COLO668 (cell line): ENCODE results near the gene ESRRB.
A peak's percentile ranks its signal among the peaks of the same experiment; 100 is the strongest.
"Not testable (repeated sequence)": the region's sequence is repeated elsewhere in the genome, so short reads cannot be mapped to it uniquely, and the experiment has no call there.

ENCODE experiments used
- DNase-seq: peaks from one replicate; lab custom pipeline; 2025; ENCODE audit not compliant: unreplicated experiment; lab: John Stamatoyannopoulos, UW

The ESRRB gene

DNA sequence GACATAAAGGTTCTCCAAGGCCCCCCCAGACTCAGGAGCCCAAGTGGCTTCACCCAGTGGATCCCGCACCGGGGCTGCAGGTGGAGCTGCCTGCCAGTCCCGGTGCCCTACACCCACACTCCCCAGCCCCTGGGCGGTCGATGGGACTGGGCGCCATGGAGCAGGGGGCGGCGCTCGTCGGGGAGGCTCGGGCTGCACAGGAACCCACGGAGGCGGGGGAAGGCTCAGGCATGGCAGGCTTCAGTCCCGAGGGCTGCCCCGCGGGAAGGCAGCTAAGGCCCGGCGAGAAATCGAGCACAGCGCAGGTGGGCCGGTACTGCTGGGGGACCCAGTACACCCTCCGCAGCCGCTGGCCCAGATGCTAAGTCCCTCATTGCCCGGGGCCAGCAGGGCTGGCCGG lies 160.7 kb downstream of the ESRRB start:
- DNase-seq: not testable (repeated sequence)

DNA sequence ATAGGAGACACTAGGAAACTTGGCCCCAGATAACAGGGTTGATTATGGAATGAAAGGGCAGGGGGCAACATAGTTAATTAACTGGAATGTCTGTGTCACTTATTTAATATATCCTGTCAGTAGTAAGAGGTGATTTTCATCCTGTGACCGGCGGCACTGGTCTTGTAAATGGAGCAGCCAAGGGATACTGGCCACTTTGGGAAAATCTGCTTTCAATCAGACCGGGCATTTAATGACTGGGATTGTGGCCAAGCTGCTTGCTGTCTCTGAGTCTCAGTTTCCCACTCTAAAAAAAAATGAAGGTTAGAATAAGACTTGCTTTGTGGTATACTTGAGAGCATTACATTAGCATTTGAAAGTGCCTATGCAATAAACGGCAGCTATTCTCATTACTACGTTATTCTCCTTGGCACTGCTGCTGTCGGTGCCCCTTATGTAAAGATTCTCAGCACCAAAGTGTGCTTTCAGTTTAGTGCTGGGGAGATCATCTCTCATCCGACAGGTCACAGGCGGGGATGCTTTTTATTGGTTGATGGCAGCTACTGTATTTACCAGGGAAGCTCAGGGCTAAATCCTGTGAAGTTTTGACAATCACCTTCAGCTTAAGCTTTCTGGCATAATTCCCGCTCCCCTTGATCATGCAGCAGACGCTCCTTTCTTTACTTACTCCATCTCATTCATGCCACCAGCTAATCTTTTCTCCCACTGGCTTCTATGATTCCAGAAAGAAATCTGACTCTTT lies 162.1 kb downstream of the ESRRB start:
- DNase-seq: no peak

- no peak for DNase-seq
Measured at GRCh38 chr14:76538648-76539008, 162.7 kb downstream of the ESRRB start.

- DNase-seq: no peak
Measured at GRCh38 chr14:76539130-76539529, 163.2 kb downstream of the ESRRB start.

DNA sequence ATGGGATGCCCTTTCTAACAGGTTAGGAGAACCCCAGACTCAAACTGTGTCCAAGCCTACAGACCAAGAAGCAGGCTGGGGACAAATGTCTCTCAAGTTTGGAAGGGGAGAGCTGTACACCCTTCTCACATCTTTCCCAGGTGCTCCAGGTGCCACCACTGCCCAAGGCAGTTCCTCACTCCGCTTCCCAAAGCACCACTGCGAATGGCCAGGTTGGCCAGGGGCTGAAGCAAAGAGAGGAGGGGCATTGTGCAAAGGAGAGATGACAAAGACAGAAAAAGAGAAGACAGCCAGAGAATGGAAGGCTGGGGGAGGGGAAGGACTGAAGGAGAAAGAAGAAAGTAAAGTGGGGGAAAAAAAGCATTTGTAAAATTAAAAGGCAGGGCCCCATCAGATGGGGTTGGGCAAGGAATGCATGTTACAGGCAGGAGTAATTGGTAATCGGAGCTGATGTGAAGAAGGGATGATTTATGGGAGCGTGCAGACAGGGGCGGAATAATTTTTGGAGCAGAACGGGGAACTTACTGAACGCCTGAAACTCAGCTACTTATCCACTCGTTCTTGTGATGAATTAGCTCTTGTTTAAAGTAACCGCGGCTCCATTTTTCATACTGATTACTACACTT lies 165.8 kb downstream of the ESRRB start:
- no peak for DNase-seq

- peak; percentile 63 for DNase-seq
Measured at GRCh38 chr14:76546426-76547221, 170.7 kb downstream of the ESRRB start.

DNA sequence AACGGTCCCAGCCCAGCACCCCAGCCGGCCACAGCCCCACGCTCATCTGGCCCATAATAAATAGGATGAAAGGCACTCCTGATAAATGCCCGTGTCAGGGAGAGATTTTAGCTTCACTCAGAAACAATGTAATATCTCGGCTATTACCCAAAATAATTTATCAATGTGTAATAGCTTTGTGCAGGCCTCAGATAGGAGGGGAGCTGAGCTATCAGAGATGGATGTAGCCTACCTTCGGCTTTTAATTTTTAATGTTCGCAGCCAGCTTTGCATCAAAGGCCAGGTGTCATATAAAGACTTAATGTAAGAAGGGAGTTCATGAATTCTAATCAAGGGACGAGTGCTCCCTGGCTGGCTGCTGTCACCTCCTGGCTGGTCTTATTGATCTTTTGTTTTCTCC lies 171.9 kb downstream of the ESRRB start:
- no peak for DNase-seq

- DNase-seq: no peak
Measured at GRCh38 chr14:76550534-76550933, 174.6 kb downstream of the ESRRB start.

- no peak for DNase-seq
Measured at GRCh38 chr14:76551116-76551515, 175.2 kb downstream of the ESRRB start.
